ENCODE results near the gene ZNF860. TPM values are rescaled to one million over a fixed set of nuclear protein-coding genes. Genes with fewer than 3 reads are reported as not detected.

ZNF860 gene
- total and polyA plus RNA-seq, 2 of the 4 experiments (the other 2 are of a cell fraction), result 0.18 to 0.26 TPM

DNA sequence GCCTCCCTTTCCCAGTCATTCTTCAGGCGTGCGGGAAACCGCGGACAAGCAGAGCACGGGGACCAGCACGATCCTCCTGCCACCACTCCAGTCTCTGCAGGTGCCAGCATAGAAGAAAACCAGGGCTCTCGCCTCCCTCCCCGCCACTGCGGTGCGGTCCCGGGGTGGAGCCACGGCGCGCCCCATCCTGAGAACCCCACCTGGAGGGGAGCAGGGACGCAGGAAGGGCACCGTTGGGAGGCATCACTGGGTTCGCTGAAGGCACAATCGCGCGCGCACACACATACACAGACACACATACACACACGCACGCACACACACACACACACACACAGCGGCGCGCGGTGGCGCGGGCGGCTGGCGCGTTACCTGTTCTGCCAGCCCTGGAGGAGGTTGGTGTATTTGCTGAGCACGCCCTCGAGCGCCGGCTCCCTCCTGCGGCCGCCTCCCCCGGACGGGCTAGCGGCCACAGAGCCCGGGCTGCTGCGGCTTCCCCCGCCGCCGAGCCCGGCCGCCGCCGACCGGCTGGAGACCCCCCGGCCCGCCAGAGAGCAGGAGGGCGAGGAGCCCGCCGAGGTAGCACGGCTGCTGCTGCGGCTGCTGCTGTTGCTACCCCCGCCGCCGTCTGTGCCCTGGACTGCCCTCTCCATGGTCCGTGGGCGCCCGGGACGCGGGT is 882 bp upstream of the ZNF860 start:
- H3K18ac ChIP-seq (ENCODE audit: low read depth, low read length), result peak overlapping the region; percentile 31; the same call in 1 of the 2 replicates

More for the DNA sequence above, 882 bp upstream of the ZNF860 start:
- in situ Hi-C loops (cut with MboI; ENCODE audit: low sequenced_read_pairs) (no loop called here), dilution Hi-C loops (cut with HindIII; ENCODE audit: low sequenced_read_pairs, unreplicated experiment) (no loop called here), intact Hi-C loops (cut with micrococcal nuclease) (loop anchor here (1.0 to 10.0 kb wide), 3 partner anchors 11 to 366 kb away; no protein-coding TSS in a partner anchor)
- ATAC-seq (ENCODE audit: low read depth) (peak; percentile 72), DNase-seq (peak; percentile 54)
- peak overlapping the region; percentile 31 for H2BK5ac ChIP-seq (ENCODE audit: low read depth, low read length, poor library complexity, severe bottlenecking)
- no peaks in the 10 kb centered on the region for H3K36me3 ChIP-seq (ENCODE audit: control insufficient read depth, insufficient read depth, low read length)
- ChIA-PET POLR2A (ENCODE audit: unreplicated experiment) (no interaction called here), CTCF (no interaction called here)
- no peaks in the 10 kb centered on the region for H4K20me1 ChIP-seq (ENCODE audit: insufficient read depth, low read length)
- H3K4me1 ChIP-seq (ENCODE audit: control insufficient read depth, insufficient read depth, low read length), result no peaks in the 10 kb centered on the region; the same call in 1 of the 2 replicates
- peak overlapping the region; percentile 87 for H3K4me3 ChIP-seq (ENCODE audit: insufficient read depth, low read depth, low read length)
- H3K27me3 ChIP-seq (ENCODE audit: control insufficient read depth, insufficient read depth, low read length), result no peaks in the 10 kb centered on the region
- peaks cover 2% of the 10 kb centered on the region; the same call in 1 of the 2 replicates for H3K9me1 ChIP-seq (ENCODE audit: insufficient read depth, low read length)
- H2AK9ac ChIP-seq (replicated peaks; ENCODE audit: low read depth, low read length, poor library complexity), result peak overlapping the region; percentile 89
- H4K5ac ChIP-seq (ENCODE audit: low read depth, low read length), result no peak overlapping the region
- H3K79me1 ChIP-seq (ENCODE audit: low read depth in 1 of 2, low read length in 2 of 2), result peaks cover 6 to 15% of the 10 kb centered on the region in 2 experiments; a peak in 3 of 4 replicates
- H2BK120ac ChIP-seq (ENCODE audit: low read depth, low read length), result peak overlapping the region; percentile 74
- no peak overlapping the region for H2BK15ac ChIP-seq (ENCODE audit: low read depth, low read length)
- peak overlapping the region; percentile 67 for H3K9ac ChIP-seq (ENCODE audit: low read depth, low read length)
- TF ChIP-seq, protein P1, sequence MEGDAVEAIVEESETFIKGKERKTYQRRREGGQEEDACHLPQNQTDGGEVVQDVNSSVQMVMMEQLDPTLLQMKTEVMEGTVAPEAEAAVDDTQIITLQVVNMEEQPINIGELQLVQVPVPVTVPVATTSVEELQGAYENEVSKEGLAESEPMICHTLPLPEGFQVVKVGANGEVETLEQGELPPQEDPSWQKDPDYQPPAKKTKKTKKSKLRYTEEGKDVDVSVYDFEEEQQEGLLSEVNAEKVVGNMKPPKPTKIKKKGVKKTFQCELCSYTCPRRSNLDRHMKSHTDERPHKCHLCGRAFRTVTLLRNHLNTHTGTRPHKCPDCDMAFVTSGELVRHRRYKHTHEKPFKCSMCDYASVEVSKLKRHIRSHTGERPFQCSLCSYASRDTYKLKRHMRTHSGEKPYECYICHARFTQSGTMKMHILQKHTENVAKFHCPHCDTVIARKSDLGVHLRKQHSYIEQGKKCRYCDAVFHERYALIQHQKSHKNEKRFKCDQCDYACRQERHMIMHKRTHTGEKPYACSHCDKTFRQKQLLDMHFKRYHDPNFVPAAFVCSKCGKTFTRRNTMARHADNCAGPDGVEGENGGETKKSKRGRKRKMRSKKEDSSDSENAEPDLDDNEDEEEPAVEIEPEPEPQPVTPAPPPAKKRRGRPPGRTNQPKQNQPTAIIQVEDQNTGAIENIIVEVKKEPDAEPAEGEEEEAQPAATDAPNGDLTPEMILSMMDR (conservative IDR thresholded peaks at IDR 0.05; ENCODE audit: low read depth, low read length), result 0 out of 2 replicates have a peak, but pooled peaks have one; percentile 2
- no peak for TF ChIP-seq MXI1 (IDR thresholded peaks at IDR 0.05; ENCODE audit: borderline replicate concordance, low read depth, low read length)
- TF ChIP-seq BHLHE40 (IDR thresholded peaks at IDR 0.05; ENCODE audit: low read depth, low read length), result peak; percentile 57
- TF ChIP-seq RCOR1 (IDR thresholded peaks at IDR 0.05; ENCODE audit: insufficient replicate concordance, low read length), result no peak
- peak; percentile 29; the same call in 1 of the 2 replicates for TF ChIP-seq MAZ (IDR thresholded peaks at IDR 0.05; ENCODE audit: borderline replicate concordance, low read depth, low read length)
- no peak for TF ChIP-seq SMC3 (IDR thresholded peaks at IDR 0.05; ENCODE audit: low read depth, low read length)
- TF ChIP-seq CEBPB (IDR thresholded peaks at IDR 0.05; ENCODE audit: low read depth, low read length), result no peak
- H3K4ac ChIP-seq (ENCODE audit: low read depth, low read length), result peak overlapping the region; percentile 68
- H3K27ac ChIP-seq (ENCODE audit: insufficient read depth, low read length), result peak overlapping the region; percentile 24
- H4K91ac ChIP-seq (ENCODE audit: insufficient read depth, low read depth, low read length), result peak overlapping the region; percentile 51; the same call in 1 of the 2 replicates
- no peaks in the 10 kb centered on the region for H3K9me3 ChIP-seq (ENCODE audit: control insufficient read depth, insufficient read depth, low read length)
- no TSS peak for BruUV-seq (replicated peaks)
- no peak overlapping the region for H2AK5ac ChIP-seq (ENCODE audit: low read depth, low read length)
- WGBS, 2 experiments (ENCODE audit: extremely low coverage in 2 of 2, insufficient read length in 1 of 2), result 0% methylated on average over 24 of the region's 66 CpGs; no CpG with 5 or more reads in 1 of the 2 experiments
- H2BK20ac ChIP-seq (ENCODE audit: low read depth, low read length), result peak overlapping the region; percentile 37; the same call in 1 of the 2 replicates
- H3K23ac ChIP-seq (ENCODE audit: low read depth, low read length), result peak overlapping the region; percentile 35
- peak overlapping the region in 1 of 2 experiments; percentile 57; a peak in 1 of 4 replicates for H4K8ac ChIP-seq (ENCODE audit: low read depth in 2 of 2, low read length in 2 of 2)
- H3K4me2 ChIP-seq (ENCODE audit: low read depth, low read length), result peak overlapping the region; percentile 81
- H2AFZ ChIP-seq (replicated peaks; ENCODE audit: low read length, poor library complexity), result peak overlapping the region; percentile 91
- H3K56ac ChIP-seq (ENCODE audit: extremely low read depth, insufficient read depth, low read length), result peak overlapping the region; percentile 49; the same call in 1 of the 2 replicates
- H3K14ac ChIP-seq (replicated peaks; ENCODE audit: low read depth, low read length), result no peak overlapping the region; the same call in 1 of the 2 replicates

Data from IMR-90 (cell line).